NCI-H1092 (cell line): Measurements from ENCODE around the gene NAA30.

Experiments
- DNase-seq: peaks from one replicate; lab custom pipeline; 2025; lab: John Stamatoyannopoulos, UW

The NAA30 gene

GRCh38 chr14:57392830-57393229 is 2.4 kb downstream of the NAA30 start:
- no peak for DNase-seq

- no peak for DNase-seq
Observed at GRCh38 chr14:57400556-57401494, 10.4 kb downstream of the NAA30 start.

- no peak for DNase-seq
Observed at GRCh38 chr14:57401501-57401900, 11.1 kb downstream of the NAA30 start.

GRCh38 chr14:57402173-57402852 is 11.9 kb downstream of the NAA30 start:
- DNase-seq = no peak

GRCh38 chr14:57403521-57403864 is 13.1 kb downstream of the NAA30 start:
- no peak for DNase-seq

- DNase-seq = no peak
Observed at GRCh38 chr14:57405562-57405961, 15.2 kb downstream of the NAA30 start.

GRCh38 chr14:57408037-57408436 is 17.7 kb downstream of the NAA30 start:
- DNase-seq = no peak

GRCh38 chr14:57408634-57409033 is 18.2 kb downstream of the NAA30 start:
- no peak for DNase-seq

GRCh38 chr14:57412341-57412740 is 22.0 kb downstream of the NAA30 start:
- DNase-seq = no peak

GRCh38 chr14:57413849-57414248 is 23.5 kb downstream of the NAA30 start:
- DNase-seq = no peak

- no peak for DNase-seq
Observed at GRCh38 chr14:57417228-57417627, 26.8 kb downstream of the NAA30 start.

GRCh38 chr14:57418999-57419398 is 28.6 kb downstream of the NAA30 start:
- DNase-seq = no peak

GRCh38 chr14:57420033-57420432 is 29.6 kb downstream of the NAA30 start:
- DNase-seq = no peak

- DNase-seq = no peak
Observed at GRCh38 chr14:57420986-57421385, 30.6 kb downstream of the NAA30 start.

GRCh38 chr14:57435923-57436322 is 45.5 kb downstream of the NAA30 start:
- DNase-seq = no peak

GRCh38 chr14:57461777-57462320 is 71.5 kb downstream of the NAA30 start:
- no peak for DNase-seq

GRCh38 chr14:57462551-57462950 is 72.2 kb downstream of the NAA30 start:
- no peak for DNase-seq

- DNase-seq = no peak
Observed at GRCh38 chr14:57464008-57464730, 73.8 kb downstream of the NAA30 start.
